ENCODE measurements around the gene YBX3. TPM values are rescaled to one million over a fixed set of nuclear protein-coding genes. Genes with fewer than 3 reads are reported as not detected.
A peak's percentile ranks its signal among the peaks of the same experiment; 100 is the strongest.

The YBX3 gene
- total RNA-seq, 1 donor from 2014 or later, result 903 TPM

DNA sequence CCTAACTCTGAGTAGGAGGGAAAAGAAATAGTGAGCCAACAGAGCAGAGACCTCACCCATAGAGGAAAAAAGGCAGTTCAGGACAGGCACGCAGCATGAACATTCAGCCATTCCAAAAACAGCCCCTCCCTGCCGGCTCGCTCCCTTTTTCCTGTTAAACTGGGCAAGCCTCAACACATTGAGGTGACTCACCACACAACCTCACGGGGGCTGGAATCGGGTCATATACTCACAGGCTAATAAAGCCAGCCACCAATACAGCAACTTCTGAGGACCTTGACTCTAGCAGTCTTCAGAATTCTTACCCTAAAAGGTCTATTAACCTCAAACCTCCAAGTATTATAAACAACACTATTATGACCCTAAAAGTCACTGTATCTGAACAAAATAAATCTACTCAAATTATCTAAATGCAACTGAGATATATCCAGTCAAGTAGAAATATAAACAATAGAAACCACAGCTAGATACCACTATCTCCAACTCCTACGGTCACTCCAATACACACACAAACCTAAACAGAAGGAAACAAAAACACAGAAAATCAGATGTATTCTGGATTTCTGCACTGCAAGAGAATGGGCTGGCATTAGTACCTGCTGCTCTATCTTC is 6.3 kb downstream of the YBX3 start:
- H3K9me3 ChIP-seq (replicated peaks), result no peaks in the 10 kb centered on the region
- peak overlapping the region; percentile 96 for H3K4me3 ChIP-seq
- peak overlapping the region; percentile 98 for H3K27ac ChIP-seq (replicated peaks)
- TF ChIP-seq, protein P1, sequence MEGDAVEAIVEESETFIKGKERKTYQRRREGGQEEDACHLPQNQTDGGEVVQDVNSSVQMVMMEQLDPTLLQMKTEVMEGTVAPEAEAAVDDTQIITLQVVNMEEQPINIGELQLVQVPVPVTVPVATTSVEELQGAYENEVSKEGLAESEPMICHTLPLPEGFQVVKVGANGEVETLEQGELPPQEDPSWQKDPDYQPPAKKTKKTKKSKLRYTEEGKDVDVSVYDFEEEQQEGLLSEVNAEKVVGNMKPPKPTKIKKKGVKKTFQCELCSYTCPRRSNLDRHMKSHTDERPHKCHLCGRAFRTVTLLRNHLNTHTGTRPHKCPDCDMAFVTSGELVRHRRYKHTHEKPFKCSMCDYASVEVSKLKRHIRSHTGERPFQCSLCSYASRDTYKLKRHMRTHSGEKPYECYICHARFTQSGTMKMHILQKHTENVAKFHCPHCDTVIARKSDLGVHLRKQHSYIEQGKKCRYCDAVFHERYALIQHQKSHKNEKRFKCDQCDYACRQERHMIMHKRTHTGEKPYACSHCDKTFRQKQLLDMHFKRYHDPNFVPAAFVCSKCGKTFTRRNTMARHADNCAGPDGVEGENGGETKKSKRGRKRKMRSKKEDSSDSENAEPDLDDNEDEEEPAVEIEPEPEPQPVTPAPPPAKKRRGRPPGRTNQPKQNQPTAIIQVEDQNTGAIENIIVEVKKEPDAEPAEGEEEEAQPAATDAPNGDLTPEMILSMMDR (IDR thresholded peaks at IDR 0.05; ENCODE audit: borderline replicate concordance), result no peak
- DNase-seq, result peak; percentile 78
- peaks cover 43% of the 10 kb centered on the region for H3K36me3 ChIP-seq
- intact Hi-C loops (cut with micrococcal nuclease), result no loop called here
- no peaks in the 10 kb centered on the region for H3K27me3 ChIP-seq (ENCODE audit: low read depth)
- peaks cover 66% of the 10 kb centered on the region for H3K4me1 ChIP-seq

DNA sequence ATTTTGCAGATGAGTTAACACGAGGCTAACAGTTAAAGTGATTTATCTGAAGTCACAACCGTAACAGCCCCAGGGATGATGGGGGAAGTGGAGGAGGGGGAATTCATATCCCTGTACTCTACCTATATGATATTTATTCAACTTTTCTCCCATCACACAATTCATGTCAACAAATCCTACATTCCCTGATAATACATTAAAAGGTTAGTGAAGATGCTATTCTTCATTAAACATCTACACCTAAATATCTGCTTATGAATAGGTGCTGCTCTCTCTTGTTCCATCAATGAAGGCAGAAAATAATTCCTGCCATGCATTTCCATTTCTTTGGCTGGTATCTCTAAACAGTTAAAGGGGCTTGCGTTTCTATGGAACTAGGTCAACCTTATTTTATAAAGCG is 6.8 kb downstream of the YBX3 start:
- Histone ChIP-seq H3K4me3 (peak overlapping the region; percentile 96), H3K36me3 (peaks cover 48% of the 10 kb centered on the region), H3K9me3 (replicated peaks) (no peaks in the 10 kb centered on the region), H3K4me1 (peaks cover 61% of the 10 kb centered on the region), H3K27me3 (ENCODE audit: low read depth) (no peaks in the 10 kb centered on the region), H3K27ac (replicated peaks) (peak overlapping the region; percentile 98)
- intact Hi-C loops (cut with micrococcal nuclease), result no loop called here
- TF ChIP-seq, protein P1 (IDR thresholded peaks at IDR 0.05; ENCODE audit: borderline replicate concordance), result no peak
- DNase-seq, result no peak

DNA sequence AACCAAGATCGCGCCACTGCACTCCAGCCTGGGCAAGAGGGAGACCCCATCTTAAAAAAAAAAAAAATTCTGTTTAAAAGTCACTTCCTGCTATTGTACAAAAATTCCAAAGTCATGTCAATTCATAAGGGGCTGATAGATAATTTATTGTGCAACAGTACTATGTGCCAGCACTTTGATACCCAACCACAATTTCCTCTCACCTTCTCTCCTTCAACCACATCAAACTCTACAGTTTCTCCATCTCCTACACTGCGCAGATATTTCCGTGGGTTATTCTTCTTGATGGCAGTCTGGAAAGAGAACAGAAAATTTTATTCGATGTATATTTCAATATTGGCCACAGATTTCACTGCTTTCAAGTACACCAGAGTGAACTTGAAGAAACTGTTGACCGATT is 7.6 kb downstream of the YBX3 start:
- Histone ChIP-seq H3K4me1 (peaks cover 53% of the 10 kb centered on the region), H3K36me3 (peaks cover 55% of the 10 kb centered on the region), H3K27me3 (ENCODE audit: low read depth) (no peaks in the 10 kb centered on the region), H3K27ac (replicated peaks) (peak overlapping the region; percentile 98), H3K4me3 (no peak overlapping the region), H3K9me3 (replicated peaks) (no peaks in the 10 kb centered on the region)
- no peak for DNase-seq
- intact Hi-C loops (cut with micrococcal nuclease), result no loop called here
- TF ChIP-seq, protein P1 (IDR thresholded peaks at IDR 0.05; ENCODE audit: borderline replicate concordance), result no peak

DNA sequence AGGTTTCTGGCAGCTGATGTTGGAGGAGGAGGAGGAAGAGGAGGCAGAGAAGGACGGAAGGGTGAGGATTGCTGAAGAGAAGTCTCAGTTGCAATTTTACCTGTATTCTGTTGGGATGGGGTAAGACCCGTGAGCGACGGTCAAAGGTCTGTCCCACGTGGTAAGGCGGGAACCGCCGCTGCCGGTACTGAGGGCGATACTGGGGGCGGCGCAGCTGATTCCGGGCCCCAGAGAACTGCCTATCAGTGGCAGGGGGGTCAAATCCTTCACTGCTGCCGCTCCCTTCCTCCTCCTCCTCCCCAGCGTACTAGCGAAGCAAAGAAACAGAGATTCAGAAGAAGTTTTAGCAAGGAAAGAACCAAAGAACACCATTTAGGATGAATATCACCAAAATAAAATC is 13.3 kb downstream of the YBX3 start:
- intact Hi-C loops (cut with micrococcal nuclease), result no loop called here
- H3K27ac ChIP-seq (replicated peaks), result peak overlapping the region; percentile 78
- H3K9me3 ChIP-seq (replicated peaks), result no peaks in the 10 kb centered on the region
- TF ChIP-seq, protein P1 (IDR thresholded peaks at IDR 0.05; ENCODE audit: borderline replicate concordance), result no peak
- DNase-seq, result no peak
- peaks cover 93% of the 10 kb centered on the region for H3K36me3 ChIP-seq
- no peaks in the 10 kb centered on the region for H3K27me3 ChIP-seq (ENCODE audit: low read depth)
- no peak overlapping the region for H3K4me3 ChIP-seq
- H3K4me1 ChIP-seq, result peaks cover 51% of the 10 kb centered on the region

DNA sequence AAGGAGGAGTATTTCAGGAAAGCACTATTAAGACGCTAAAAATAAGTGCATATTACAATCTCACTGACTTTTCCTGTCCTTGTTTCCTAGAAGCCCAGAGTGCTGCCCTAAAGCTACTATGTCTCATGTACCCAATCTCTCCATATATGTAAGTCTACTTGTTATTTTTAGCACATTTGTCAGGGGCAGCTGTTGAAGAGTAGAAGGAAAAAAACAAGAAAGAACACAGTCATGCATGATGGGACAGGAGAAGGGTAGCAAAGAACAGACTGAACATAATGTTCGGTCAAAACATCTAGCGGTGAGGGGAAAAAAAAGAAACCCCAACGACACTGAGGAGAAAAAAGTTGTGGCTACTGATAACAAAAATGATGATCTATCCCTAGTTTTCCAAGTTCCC is 14.3 kb downstream of the YBX3 start:
- TF ChIP-seq, protein P1 (IDR thresholded peaks at IDR 0.05; ENCODE audit: borderline replicate concordance), result no peak
- H3K27ac ChIP-seq (replicated peaks), result peak overlapping the region; percentile 78
- no peaks in the 10 kb centered on the region for H3K9me3 ChIP-seq (replicated peaks)
- H3K4me1 ChIP-seq, result peaks cover 54% of the 10 kb centered on the region
- peaks cover 92% of the 10 kb centered on the region for H3K36me3 ChIP-seq
- no peak for DNase-seq
- H3K4me3 ChIP-seq, result no peak overlapping the region
- H3K27me3 ChIP-seq (ENCODE audit: low read depth), result no peaks in the 10 kb centered on the region
- intact Hi-C loops (cut with micrococcal nuclease), result no loop called here
